ENCODE measurements around the gene MAT2B.

MAT2B gene

DNA sequence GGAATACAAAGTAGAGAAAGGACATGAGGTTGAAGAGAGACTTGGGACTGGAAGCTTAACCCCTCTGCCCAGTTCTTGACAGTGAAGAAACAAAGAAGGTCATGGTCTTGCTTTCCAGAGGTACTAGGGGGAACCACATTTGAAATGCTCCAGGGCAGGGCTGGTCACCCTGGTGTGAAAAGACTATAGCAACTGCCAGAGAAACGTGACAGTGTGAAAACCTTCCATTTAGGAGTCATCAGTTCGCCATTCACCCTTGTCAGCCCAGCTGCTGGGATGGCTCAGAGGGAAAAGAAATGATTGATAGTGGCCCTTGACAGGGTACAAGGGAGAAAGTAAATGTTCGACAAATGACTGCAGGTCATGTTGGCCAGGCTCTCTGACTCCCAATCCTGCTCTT is 56.7 kb downstream of the MAT2B start:
- H3K9me3 ChIP-seq (ENCODE audit: control insufficient read depth in 1 of 2, low read length in 2 of 2), result no peaks in the 10 kb centered on the region
- peaks cover 9 to 14% of the 10 kb centered on the region in 2 donors for H3K4me1 ChIP-seq (ENCODE audit: control insufficient read depth in 1 of 2, insufficient read depth in 2 of 2, low read length in 2 of 2)
- H3K4me3 ChIP-seq (ENCODE audit: low read depth in 1 of 2, low read length in 2 of 2), result no peak overlapping the region
- no peak overlapping the region for H3K27ac ChIP-seq (ENCODE audit: low read length)
- H3K36me3 ChIP-seq (ENCODE audit: control insufficient read depth in 1 of 2, insufficient read depth in 2 of 2, low read length in 2 of 2), result no peaks in the 10 kb centered on the region
- peaks cover 10% of the 10 kb centered on the region for H3K27me3 ChIP-seq (ENCODE audit: low read depth, low read length)

DNA sequence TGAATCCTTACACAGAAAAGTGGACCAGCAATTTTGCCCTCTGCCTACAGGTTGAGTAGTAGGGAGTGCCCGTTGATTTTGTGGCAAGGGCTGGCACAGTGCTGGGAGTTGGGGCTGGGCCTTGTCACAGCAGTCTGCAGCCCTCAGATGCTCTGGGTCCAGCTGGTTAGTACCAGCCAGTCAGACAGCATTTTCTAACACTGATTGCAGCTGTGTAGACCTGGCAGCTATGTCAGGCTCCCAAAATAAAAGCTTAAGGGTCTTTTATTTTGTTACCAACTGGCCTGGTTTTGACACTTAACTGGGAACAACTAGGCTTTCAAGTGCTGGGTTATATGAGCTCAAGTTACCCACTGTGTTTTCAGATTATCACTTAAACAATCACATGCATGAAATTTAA is 57.7 kb downstream of the MAT2B start:
- Histone ChIP-seq H3K27me3 (ENCODE audit: low read depth, low read length) (peaks cover 10% of the 10 kb centered on the region), H3K9me3 (ENCODE audit: control insufficient read depth in 1 of 2, low read length in 2 of 2) (no peaks in the 10 kb centered on the region), H3K4me3 (ENCODE audit: low read depth in 1 of 2, low read length in 2 of 2) (no peak overlapping the region), H3K4me1 (ENCODE audit: control insufficient read depth in 1 of 2, insufficient read depth in 2 of 2, low read length in 2 of 2) (peaks cover 9 to 14% of the 10 kb centered on the region in 2 donors), H3K27ac (ENCODE audit: low read length) (no peak overlapping the region), H3K36me3 (ENCODE audit: control insufficient read depth in 1 of 2, insufficient read depth in 2 of 2, low read length in 2 of 2) (no peaks in the 10 kb centered on the region)

DNA sequence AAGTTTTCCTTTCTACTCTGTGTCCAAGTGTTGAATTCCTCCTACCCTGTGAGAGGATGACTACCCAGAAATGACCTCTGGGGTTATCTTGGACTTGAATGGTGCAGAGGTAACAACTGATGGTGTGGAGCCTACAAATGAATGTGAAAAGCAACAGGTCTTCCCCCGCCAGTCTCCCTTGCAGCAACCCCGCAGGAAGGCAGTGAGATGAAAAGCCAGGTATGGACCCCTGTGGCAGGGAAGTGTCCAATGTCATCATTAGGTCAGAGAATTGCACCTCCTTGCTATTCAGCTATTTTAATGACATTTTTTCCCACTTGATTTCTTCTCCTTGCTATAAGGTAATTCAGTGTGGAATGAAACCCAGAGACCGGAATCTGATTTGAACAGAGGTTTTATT is 58.5 kb downstream of the MAT2B start:
- Histone ChIP-seq H3K36me3 (ENCODE audit: control insufficient read depth in 1 of 2, insufficient read depth in 2 of 2, low read length in 2 of 2) (no peaks in the 10 kb centered on the region), H3K27me3 (ENCODE audit: low read depth, low read length) (peaks cover 10% of the 10 kb centered on the region), H3K9me3 (ENCODE audit: control insufficient read depth in 1 of 2, low read length in 2 of 2) (no peaks in the 10 kb centered on the region), H3K27ac (ENCODE audit: low read length) (no peak overlapping the region), H3K4me3 (ENCODE audit: low read depth in 1 of 2, low read length in 2 of 2) (no peak overlapping the region), H3K4me1 (ENCODE audit: control insufficient read depth in 1 of 2, insufficient read depth in 2 of 2, low read length in 2 of 2) (peaks cover 9 to 14% of the 10 kb centered on the region in 2 donors)

DNA sequence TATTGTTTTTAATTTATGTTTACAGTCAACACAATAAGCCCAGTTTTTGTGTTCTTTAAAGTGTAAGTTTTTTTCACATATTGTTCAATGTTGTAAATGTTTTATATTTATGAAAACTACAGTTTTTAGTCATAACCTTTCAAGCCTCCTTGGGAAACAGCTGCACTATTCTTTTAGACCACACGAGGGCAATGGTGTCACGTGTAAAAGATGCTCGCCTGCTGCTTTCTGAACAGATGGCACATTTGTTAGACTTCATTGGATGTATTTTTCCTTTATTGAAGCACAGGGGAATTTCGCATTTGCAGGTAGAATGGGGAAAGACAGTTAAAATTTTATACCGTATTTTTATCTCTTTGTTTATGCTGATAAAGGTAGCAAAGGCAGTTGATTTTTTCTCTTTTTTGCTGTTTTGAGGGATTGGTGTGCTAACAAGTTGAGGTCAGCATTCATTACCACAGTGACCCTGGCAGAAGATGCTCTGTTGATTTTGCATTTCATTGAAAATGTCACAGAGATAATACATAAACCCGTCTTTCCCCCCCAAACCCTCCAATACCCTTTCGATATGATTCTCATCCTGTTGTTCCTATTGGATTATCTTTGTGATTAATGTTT is 59.0 kb downstream of the MAT2B start:
- Histone ChIP-seq H3K27me3 (ENCODE audit: low read depth, low read length) (peaks cover 10% of the 10 kb centered on the region), H3K9me3 (ENCODE audit: control insufficient read depth in 1 of 2, low read length in 2 of 2) (no peaks in the 10 kb centered on the region), H3K27ac (ENCODE audit: low read length) (no peak overlapping the region), H3K4me1 (ENCODE audit: control insufficient read depth in 1 of 2, insufficient read depth in 2 of 2, low read length in 2 of 2) (peaks cover 9 to 14% of the 10 kb centered on the region in 2 donors), H3K36me3 (ENCODE audit: control insufficient read depth in 1 of 2, insufficient read depth in 2 of 2, low read length in 2 of 2) (no peaks in the 10 kb centered on the region), H3K4me3 (ENCODE audit: low read depth in 1 of 2, low read length in 2 of 2) (no peak overlapping the region)

DNA sequence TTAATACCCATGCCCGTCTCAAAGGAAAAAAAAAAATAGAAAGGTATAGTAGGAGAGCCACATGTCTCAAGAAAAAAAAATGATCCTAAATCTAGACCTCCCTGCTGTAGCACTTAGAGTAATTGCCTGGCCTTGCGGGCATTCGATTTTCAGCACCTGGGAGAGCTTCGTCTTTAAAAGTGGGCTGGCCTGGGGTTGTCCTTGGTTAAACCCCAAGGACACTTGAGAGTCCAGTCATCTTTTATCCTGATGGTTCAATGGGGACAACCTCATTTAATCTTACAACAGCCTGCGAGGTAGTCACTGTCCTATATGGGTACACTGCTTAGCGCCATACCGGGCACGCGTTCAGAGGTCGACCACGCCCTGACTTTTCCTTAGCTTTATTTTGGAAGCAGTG is 60.1 kb downstream of the MAT2B start:
- peaks cover 10% of the 10 kb centered on the region for H3K27me3 ChIP-seq (ENCODE audit: low read depth, low read length)
- H3K36me3 ChIP-seq (ENCODE audit: control insufficient read depth in 1 of 2, insufficient read depth in 2 of 2, low read length in 2 of 2), result no peaks in the 10 kb centered on the region
- H3K27ac ChIP-seq (ENCODE audit: low read length), result no peak overlapping the region
- no peaks in the 10 kb centered on the region for H3K9me3 ChIP-seq (ENCODE audit: control insufficient read depth in 1 of 2, low read length in 2 of 2)
- peaks cover 9 to 14% of the 10 kb centered on the region in 2 donors for H3K4me1 ChIP-seq (ENCODE audit: control insufficient read depth in 1 of 2, insufficient read depth in 2 of 2, low read length in 2 of 2)
- peak overlapping the region; percentile 57 to 65 for H3K4me3 ChIP-seq (ENCODE audit: low read depth in 1 of 2, low read length in 2 of 2)

DNA sequence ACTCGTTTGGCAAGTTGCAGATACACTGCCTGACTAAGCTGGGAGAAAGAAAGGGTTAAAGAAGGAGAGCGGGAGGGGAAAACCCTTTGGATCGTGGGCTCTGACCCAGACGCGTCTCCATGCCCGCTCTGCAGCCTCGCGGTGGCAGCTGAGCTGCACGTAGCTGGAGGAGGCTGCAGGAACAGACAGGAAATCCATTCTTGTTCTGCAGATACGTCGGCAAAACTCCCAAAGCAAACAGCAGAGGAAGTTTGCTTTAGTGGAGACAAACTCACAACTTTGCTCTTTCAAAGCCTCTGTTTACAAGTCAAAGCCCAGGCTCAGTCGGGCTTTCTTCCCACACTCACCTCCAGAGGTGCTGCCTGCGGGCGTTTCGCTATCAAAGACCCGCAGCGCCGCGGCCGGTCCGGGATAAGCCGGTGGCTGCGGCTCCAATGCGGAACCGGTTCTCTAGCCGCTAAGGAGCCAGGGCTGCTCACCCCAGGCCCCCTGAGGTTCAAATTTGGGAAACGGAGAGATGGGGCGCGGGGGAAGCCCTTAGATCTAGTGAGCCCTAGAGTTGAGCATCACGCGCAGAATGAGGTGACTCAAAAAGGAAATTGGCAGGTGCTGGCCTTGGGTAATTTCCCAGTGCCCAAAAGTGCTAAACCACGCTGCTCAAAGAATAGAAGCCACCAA is 60.7 kb downstream of the MAT2B start:
- Histone ChIP-seq H3K9me3 (ENCODE audit: control insufficient read depth in 1 of 2, low read length in 2 of 2) (no peaks in the 10 kb centered on the region), H3K36me3 (ENCODE audit: control insufficient read depth in 1 of 2, insufficient read depth in 2 of 2, low read length in 2 of 2) (no peaks in the 10 kb centered on the region), H3K4me1 (ENCODE audit: control insufficient read depth in 1 of 2, insufficient read depth in 2 of 2, low read length in 2 of 2) (peaks cover 9 to 14% of the 10 kb centered on the region in 2 donors), H3K27ac (ENCODE audit: low read length) (no peak overlapping the region), H3K4me3 (ENCODE audit: low read depth in 1 of 2, low read length in 2 of 2) (peak overlapping the region; percentile 57 to 65), H3K27me3 (ENCODE audit: low read depth, low read length) (peaks cover 10% of the 10 kb centered on the region)

DNA sequence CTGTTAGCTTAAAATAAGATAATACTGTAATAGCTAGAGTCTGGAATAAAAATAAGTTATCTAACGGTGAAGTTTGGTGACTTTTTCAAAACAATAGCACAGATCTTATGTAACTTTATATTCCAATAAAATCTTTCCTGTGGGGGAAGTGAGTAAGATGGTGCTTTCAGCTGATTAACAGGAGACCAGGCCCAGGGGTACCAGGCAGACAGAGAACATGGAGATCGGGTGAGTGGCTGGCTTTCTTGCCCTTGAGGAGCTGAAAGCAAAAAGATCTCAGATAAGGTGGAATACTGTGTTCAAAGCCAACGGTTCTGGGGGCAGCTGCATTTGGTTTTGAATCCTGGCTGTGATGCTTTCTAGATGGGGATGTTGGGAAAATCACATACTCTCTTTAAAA is 61.3 kb downstream of the MAT2B start:
- peaks cover 9 to 14% of the 10 kb centered on the region in 2 donors for H3K4me1 ChIP-seq (ENCODE audit: control insufficient read depth in 1 of 2, insufficient read depth in 2 of 2, low read length in 2 of 2)
- H3K4me3 ChIP-seq (ENCODE audit: low read depth in 1 of 2, low read length in 2 of 2), result no peak overlapping the region
- no peaks in the 10 kb centered on the region for H3K9me3 ChIP-seq (ENCODE audit: control insufficient read depth in 1 of 2, low read length in 2 of 2)
- no peak overlapping the region for H3K27ac ChIP-seq (ENCODE audit: low read length)
- peaks cover 10% of the 10 kb centered on the region for H3K27me3 ChIP-seq (ENCODE audit: low read depth, low read length)
- H3K36me3 ChIP-seq (ENCODE audit: control insufficient read depth in 1 of 2, insufficient read depth in 2 of 2, low read length in 2 of 2), result no peaks in the 10 kb centered on the region

DNA sequence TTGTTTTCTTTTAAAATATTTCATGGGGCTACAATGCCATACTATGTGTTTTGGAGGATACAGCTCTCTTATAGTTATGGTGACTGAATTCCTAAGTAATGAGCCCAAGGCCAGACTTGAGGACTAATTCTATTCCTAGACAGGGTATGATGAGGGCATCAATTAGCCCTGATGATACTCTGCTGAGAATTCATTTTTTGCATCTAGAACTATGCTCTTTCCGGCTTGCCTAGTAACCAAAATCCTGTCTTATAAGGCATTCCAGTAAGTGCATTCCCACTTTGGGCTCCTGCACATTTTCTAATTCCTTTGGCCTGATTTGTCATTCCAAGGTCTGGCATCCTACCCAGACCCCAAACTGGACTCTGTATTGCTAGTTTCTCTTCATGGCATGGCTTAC is 62.4 kb downstream of the MAT2B start:
- Histone ChIP-seq H3K36me3 (ENCODE audit: control insufficient read depth in 1 of 2, insufficient read depth in 2 of 2, low read length in 2 of 2) (no peaks in the 10 kb centered on the region), H3K4me1 (ENCODE audit: control insufficient read depth in 1 of 2, insufficient read depth in 2 of 2, low read length in 2 of 2) (peaks cover 9 to 14% of the 10 kb centered on the region in 2 donors), H3K9me3 (ENCODE audit: control insufficient read depth in 1 of 2, low read length in 2 of 2) (no peaks in the 10 kb centered on the region), H3K27me3 (ENCODE audit: low read depth, low read length) (peaks cover 10% of the 10 kb centered on the region), H3K4me3 (ENCODE audit: low read depth in 1 of 2, low read length in 2 of 2) (no peak overlapping the region), H3K27ac (ENCODE audit: low read length) (no peak overlapping the region)
